ENCODE measurements around the gene PLCH1. TPM values are rescaled to one million over a fixed set of nuclear protein-coding genes. Genes with fewer than 3 reads are reported as not detected.

PLCH1 gene
- total and polyA plus RNA-seq, 10 of the 15 experiments (the other 5 are each of a cell fraction or from before 2014, with no cell fraction given), result 0.03 to 0.22 (median 0.04) TPM; not detected in 5

GRCh38 chr3:155443815-155444214 is 301.1 kb downstream of the PLCH1 start:
- in situ Hi-C loops (cut with MboI) (no loop called here), intact Hi-C loops (cut with micrococcal nuclease; ENCODE audit: unreplicated experiment) (no loop called here)
- no peak overlapping the region for H2AFZ ChIP-seq (ENCODE audit: control insufficient read depth, low read depth, low read length)
- ChIA-PET CTCF (no interaction called here), RAD21 (ENCODE audit: unreplicated experiment) (no interaction called here), SMC1A (ENCODE audit: uncharacterized antibody, unreplicated experiment) (no interaction called here), POLR2A (no interaction called here)
- H4K20me1 ChIP-seq (ENCODE audit: control insufficient read depth, insufficient read depth), result no peaks in the 10 kb centered on the region; the same call in 1 of the 2 replicates
- H3K4me1 ChIP-seq (ENCODE audit: control insufficient read depth, insufficient read depth, low read length), result no peaks in the 10 kb centered on the region
- BruUV-seq (replicated peaks), result no TSS peak
- FAIRE-seq (no peak), DNase-seq (ENCODE audit: low read depth, low spot score) (no peak), ATAC-seq (no peak)
- no peak overlapping the region for H3K4me3 ChIP-seq
- H3K27ac ChIP-seq (ENCODE audit: control insufficient read depth, insufficient read depth), result no peak overlapping the region
- H3K36me3 ChIP-seq (ENCODE audit: control insufficient read depth in 2 of 2, insufficient read depth in 2 of 2, low read length in 1 of 2), result no peaks in the 10 kb centered on the region
- no peak overlapping the region for H3K4me2 ChIP-seq (ENCODE audit: control insufficient read depth, insufficient read depth)
- H3K9ac ChIP-seq (ENCODE audit: control insufficient read depth, insufficient read depth, low read length), result no peak overlapping the region
- no peaks in the 10 kb centered on the region for H3K27me3 ChIP-seq (replicated peaks in 1 of 2; ENCODE audit: control insufficient read depth in 2 of 2, insufficient read depth in 2 of 2, low read length in 1 of 2)
- no peaks in the 10 kb centered on the region for H3K9me3 ChIP-seq (replicated peaks; ENCODE audit: control insufficient read depth, insufficient read depth, low read length)
- 0% methylated on average over 1 of the region's 1 CpG for WGBS (ENCODE audit: insufficient coverage, insufficient replicate concordance, low lambda C conversion rate, missing lambda C conversion rate)
- no peaks in the 10 kb centered on the region for H3K79me2 ChIP-seq (ENCODE audit: control insufficient read depth, insufficient read depth, low read length)
- no peak for TF ChIP-seq RFX5 (IDR thresholded peaks at IDR 0.05; ENCODE audit: low read depth, low read length)
- no peak for TF ChIP-seq ZNF217 (IDR thresholded peaks at IDR 0.05)
- no peak for TF ChIP-seq IKZF2 (IDR thresholded peaks at IDR 0.05)
- no peak for TF ChIP-seq RAD51 (IDR thresholded peaks at IDR 0.05)
- TF ChIP-seq MAX (IDR thresholded peaks at IDR 0.05; ENCODE audit: low read depth, low read length), result no peak
- no peak for TF ChIP-seq CEBPZ (IDR thresholded peaks at IDR 0.05; ENCODE audit: low read depth, low read length)
- TF ChIP-seq MYC (IDR thresholded peaks at IDR 0.05; ENCODE audit: insufficient read depth, insufficient read length, insufficient replicate concordance, low read length, severe bottlenecking), result no peak
- TF ChIP-seq ZSCAN29 (IDR thresholded peaks at IDR 0.05), result no peak
- no peak for TF ChIP-seq PAX5 (IDR thresholded peaks at IDR 0.05; ENCODE audit: borderline replicate concordance, low read depth, low read length)
- no peak for TF ChIP-seq GABPA (IDR thresholded peaks at IDR 0.05; ENCODE audit: low read depth)
- no peak for TF ChIP-seq MXI1 (IDR thresholded peaks at IDR 0.05; ENCODE audit: low read depth, low read length)
- TF ChIP-seq, protein P1, sequence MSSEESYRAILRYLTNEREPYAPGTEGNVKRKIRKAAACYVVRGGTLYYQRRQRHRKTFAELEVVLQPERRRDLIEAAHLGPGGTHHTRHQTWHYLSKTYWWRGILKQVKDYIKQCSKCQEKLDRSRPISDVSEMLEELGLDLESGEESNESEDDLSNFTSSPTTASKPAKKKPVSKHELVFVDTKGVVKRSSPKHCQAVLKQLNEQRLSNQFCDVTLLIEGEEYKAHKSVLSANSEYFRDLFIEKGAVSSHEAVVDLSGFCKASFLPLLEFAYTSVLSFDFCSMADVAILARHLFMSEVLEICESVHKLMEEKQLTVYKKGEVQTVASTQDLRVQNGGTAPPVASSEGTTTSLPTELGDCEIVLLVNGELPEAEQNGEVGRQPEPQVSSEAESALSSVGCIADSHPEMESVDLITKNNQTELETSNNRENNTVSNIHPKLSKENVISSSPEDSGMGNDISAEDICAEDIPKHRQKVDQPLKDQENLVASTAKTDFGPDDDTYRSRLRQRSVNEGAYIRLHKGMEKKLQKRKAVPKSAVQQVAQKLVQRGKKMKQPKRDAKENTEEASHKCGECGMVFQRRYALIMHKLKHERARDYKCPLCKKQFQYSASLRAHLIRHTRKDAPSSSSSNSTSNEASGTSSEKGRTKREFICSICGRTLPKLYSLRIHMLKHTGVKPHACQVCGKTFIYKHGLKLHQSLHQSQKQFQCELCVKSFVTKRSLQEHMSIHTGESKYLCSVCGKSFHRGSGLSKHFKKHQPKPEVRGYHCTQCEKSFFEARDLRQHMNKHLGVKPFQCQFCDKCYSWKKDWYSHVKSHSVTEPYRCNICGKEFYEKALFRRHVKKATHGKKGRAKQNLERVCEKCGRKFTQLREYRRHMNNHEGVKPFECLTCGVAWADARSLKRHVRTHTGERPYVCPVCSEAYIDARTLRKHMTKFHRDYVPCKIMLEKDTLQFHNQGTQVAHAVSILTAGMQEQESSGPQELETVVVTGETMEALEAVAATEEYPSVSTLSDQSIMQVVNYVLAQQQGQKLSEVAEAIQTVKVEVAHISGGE (CRISPR knock-in tag; IDR thresholded peaks at IDR 0.05), result no peak
- no peak for TF ChIP-seq REST (IDR thresholded peaks at IDR 0.05; ENCODE audit: low read depth, low read length)
- TF ChIP-seq BRCA1 (IDR thresholded peaks at IDR 0.05; ENCODE audit: low read depth, low read length), result no peak
- no peak for TF ChIP-seq BACH1 (IDR thresholded peaks at IDR 0.05; ENCODE audit: borderline replicate concordance)
- TF ChIP-seq SMAD5 (IDR thresholded peaks at IDR 0.05; ENCODE audit: low read depth), result no peak
